NCI-H460 (cell line): ENCODE measurements around the gene VENTX. TPM values are rescaled to one million over a fixed set of nuclear protein-coding genes. Genes with fewer than 3 reads are reported as not detected.

Source experiments
- DNase-seq: peaks from one replicate; pipeline ENCODE4 v3.0.0-alpha.2; 2016; ENCODE audit warnings: low read depth; ENCODE audit errors: extremely low read depth
- total RNA-seq: library from RNA; depleted of rRNA; stranded (reverse); fragments of >200 nt; shearing (Covaris generic); gene quantifications from 2 replicates; pipeline ENCODE4 v1.2.3, GENCODE V29; 2014

Gene VENTX
- total RNA-seq, 1 experiment from 2014 or later, result not detected

- DNase-seq, result no peak
Observed at GRCh38 chr10:133270773-133271297, 33.2 kb downstream of the VENTX start.

GRCh38 chr10:133271521-133272300 lies 34.1 kb downstream of the VENTX start:
- DNase-seq, result no peak

GRCh38 chr10:133272301-133272963 lies 34.8 kb downstream of the VENTX start:
- no peak for DNase-seq

DNA sequence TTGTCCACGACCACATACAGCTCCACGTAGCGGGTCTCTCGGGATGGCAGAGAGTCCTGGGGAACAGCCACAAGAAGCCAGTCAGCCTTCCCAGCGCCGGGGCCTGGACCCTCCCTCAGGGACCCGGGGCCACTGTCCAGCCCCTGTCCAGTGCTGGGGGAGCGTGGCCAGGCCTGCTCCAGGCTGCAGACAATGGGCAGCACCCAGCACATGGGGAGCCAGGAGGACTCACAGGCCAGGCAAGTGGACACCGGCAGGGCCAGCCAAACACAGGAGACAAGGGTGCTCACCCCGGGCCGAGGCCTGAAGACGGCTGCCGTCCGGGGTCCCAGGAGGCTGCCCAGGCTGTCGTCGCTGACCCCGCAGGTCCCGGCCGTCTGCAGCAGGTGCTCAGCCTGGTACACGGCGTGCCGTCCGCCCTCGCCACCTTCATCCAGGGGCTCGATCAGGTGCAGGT lies 35.3 kb downstream of the VENTX start:
- no peak for DNase-seq

DNA sequence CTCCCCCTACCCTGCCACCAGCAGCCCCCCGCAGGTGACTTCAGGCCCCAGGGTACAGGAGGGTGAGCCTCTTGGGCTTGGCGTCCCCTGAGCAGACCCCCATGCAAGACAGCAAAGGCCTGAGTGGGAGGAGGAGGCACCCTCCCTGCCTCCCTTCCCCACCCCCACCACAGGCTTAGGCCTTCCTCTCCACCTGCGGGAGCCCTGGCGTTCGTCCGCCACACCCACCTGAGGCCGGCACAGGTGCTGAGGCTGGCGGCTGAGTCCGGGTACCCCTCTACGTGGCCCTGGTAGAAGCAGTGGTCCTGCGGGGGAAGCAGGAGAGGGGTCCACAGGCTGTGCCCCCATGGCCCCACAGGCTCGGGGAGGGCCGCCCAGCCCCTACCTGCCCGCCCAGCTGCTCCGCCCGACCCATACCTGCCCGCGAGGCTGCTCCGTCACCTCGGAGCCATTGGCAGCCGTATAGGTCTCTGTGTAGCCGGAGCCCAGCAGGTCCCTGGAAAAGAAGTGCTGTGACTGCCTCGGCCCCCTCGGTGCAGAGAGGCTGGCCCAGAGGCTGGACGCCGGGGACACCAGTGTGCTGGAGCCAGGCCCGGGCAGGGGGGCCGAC lies 36.0 kb downstream of the VENTX start:
- DNase-seq, result no peak

- no peak for DNase-seq
Observed at GRCh38 chr10:133274751-133275683, 37.4 kb downstream of the VENTX start.

DNA sequence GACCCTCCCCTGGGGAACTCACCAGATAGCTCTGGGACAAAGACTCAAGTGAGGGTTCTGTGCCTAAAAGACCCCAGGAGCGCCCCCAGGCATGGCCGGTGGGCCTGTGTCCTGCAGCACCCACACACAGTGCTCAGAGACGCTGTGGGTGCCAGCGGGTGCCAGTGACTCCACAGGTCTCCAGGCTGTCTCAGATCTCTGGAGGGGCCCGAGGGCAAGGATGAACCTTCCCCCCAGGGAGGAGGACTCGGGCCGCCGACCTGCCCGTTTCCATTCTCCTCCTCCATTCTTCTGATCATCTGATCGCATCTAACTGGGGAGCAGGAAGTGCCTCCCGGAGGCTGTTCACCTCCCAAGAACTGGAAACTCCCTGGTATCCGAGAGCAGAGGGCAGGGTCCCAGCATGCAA lies 38.0 kb downstream of the VENTX start:
- no peak for DNase-seq

DNA sequence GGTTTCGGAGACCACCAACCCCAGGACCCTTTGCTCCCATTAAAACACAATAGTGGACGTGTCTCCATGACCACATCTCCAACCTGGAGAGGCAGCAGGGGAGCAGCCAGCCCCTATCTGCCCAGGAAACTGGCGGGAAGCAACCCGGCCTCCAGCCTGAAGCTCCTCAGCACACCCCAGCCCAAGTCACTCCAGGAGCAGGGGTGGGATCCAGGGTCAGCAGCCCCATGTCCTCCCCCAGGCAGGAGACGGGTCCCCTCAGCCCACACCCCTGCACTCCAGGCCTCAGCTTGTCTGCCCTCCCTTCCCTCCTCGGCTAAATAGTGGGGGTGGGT lies 38.4 kb downstream of the VENTX start:
- DNase-seq, result no peak

GRCh38 chr10:133276435-133277201 lies 39.0 kb downstream of the VENTX start, which contains the start of gene ADAM8:
ADAM8 (minus strand) TSS chr10:133276868; CDS start chr10:133276817, 51 bp downstream.
- no peak for DNase-seq

DNA sequence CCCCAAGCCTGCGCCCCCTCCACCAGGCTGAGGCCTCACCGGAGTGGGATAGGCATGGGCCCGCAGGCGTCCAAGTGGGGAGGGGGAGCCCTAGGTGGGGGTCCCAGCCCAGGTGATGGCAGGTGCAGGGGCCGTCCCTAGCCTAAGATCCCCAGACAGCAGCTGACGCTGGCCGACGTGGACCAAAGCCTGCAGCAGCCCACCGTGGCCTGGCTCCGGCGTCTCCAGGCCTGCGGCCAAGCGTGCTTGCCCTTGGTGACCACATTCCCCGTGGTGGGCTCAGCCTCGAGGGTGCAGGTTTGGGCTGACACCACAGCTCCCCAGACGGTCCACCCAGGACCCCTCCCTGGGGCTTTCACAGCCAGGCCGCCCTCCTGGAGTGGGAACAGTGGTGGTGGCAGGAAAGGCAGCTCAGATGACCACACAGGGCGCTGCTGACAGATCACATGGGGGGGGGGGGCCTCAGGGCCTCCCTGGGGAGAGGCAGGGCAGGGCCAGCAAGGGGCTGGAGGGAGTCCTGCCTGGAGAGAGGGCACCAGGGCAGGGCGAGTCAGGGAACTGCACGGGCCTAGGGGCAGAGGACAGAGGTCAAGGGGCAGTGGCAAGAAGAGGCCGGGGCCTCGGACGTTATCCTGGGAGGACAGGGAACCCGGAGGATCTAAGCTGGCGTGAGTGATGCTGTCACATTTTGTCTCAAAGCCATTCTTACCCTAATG lies 39.8 kb downstream of the VENTX start:
- no peak for DNase-seq

DNA sequence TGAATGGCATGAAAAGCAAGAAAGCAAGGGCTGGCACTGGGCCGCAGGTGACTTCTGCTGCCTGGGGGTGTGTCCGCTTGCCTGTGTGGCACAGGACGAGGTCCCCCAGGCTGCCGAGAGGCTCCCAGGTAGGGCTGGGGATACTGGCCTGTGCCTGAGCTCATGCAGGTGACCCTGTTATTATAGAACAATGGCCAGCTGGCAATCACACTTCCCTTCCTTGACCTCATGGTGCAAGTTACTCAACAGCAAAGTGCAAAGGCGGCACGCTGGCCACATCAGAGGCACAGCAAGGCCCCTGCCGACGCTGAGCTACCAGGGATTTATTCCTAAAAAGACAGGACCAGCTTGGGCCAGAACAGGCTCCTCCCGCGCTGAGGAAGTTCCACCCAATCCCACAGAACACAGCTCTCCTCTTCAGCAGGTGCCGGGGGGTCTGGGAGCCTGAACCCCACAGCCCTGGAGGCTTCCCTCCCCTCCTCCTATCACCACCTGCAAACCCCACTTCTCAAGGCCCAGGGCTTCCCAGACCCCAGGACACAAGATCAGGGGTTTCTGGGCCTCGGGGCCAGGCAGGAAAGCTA lies 40.4 kb downstream of the VENTX start:
- no peak for DNase-seq

GRCh38 chr10:133278577-133279265 lies 41.1 kb downstream of the VENTX start:
- peak; percentile 77 for DNase-seq

- DNase-seq, result no peak
Observed at GRCh38 chr10:133279326-133280226, 41.9 kb downstream of the VENTX start.

DNA sequence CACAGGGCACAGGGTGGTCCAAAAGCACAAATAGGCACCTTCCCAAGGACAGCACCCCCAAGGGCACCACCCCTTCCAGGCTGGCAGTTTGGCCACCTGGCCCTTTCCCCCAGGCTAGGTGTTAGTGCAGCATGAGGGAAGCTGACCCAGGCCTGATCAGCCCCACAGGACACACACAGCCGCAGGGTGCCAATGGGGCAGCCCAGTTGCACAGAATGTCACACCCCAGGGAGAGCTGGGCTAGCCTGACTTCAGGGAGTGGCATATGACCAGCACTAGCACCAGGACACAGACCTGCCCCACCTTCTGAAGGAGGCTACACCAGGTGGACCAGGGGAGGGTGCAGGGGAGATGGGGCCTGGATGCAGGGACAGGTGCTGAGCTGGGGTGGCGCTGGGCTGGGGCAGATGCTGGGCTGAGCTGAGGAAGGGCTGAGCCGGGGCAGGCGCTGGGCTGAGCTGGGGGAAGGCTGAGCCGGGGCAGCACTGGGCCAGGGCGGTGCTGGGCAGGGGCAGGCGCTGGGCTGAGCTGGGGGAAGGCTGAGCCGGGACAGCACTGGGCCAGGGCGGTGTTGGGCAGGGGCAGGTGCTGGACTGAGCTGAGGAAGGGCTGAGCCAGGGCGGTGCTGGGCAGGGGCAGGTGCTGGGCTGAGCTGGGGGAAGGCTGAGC lies 42.9 kb downstream of the VENTX start:
- DNase-seq, result no peak

DNA sequence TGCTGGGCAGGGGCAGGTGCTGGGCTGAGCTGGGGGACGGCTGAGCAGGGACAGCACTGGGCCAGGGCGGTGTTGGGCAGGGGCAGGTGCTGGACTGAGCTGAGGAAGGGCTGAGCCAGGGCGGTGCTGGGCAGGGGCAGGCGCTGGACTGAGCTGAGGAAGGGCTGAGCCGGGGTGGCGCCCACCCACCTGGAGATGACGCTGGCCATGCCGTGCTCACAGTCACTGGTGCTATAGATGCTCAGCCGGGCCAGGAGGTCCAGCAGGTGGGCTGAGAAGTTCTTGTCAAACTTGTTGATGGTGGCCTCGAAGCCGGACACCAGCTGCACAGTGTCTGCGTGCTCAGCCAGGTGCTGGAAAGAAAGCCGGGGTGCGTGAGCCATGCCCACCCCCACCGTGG lies 43.4 kb downstream of the VENTX start:
- no peak for DNase-seq

GRCh38 chr10:133281628-133282372 lies 44.1 kb downstream of the VENTX start:
- DNase-seq, result no peak
